Coronary artery (tissue), 2 donors: ENCODE measurements around the gene NBL1.

Experiments
- DNase-seq: peaks from one replicate; pipeline ENCODE4 v3.0.0-alpha.2; 2017; ENCODE audit warnings: low spot score
- H3K27ac ChIP-seq, 2 donors: fragments of 200-600 bp; sonication (generic); one replicate each; pipeline ENCODE4 v1.5.1; 2016 to 2019
- H3K4me3 ChIP-seq: fragments of 200-600 bp; sonication (generic); 2 replicates; pipeline ENCODE4 v1.5.1; 2016; ENCODE audit warnings: mild to moderate bottlenecking, moderate library complexity
- CTCF ChIP-seq: fragments of 200-600 bp; sonication (generic); IDR thresholded peaks from one replicate; pipeline ENCODE4 v1.5.1; 2019; ENCODE audit warnings: antibody characterized with exemption

NBL1 gene

GRCh38 chr1:19615438-19615837 is 28.7 kb upstream of the NBL1 start:
- TF ChIP-seq CTCF, result no peak
- H3K27ac ChIP-seq, result no peak overlapping the region
- H3K4me3 ChIP-seq, result no peak overlapping the region
- no peak for DNase-seq

GRCh38 chr1:19616489-19616888 is 27.6 kb upstream of the NBL1 start:
- TF ChIP-seq CTCF, result no peak
- no peak for DNase-seq
- H3K27ac ChIP-seq, result no peak overlapping the region
- no peak overlapping the region for H3K4me3 ChIP-seq

- TF ChIP-seq CTCF, result no peak
- DNase-seq, result no peak
- H3K4me3 ChIP-seq, result no peak overlapping the region
- H3K27ac ChIP-seq, result no peak overlapping the region
These were observed 26.7 kb upstream of the NBL1 start for GRCh38 chr1:19617376-19617775.

- no peak for TF ChIP-seq CTCF
- H3K27ac ChIP-seq, result no peak overlapping the region
These were observed 25.7 kb upstream of the NBL1 start for GRCh38 chr1:19618428-19618827.

GRCh38 chr1:19619697-19620384 is 24.3 kb upstream of the NBL1 start:
- H3K27ac ChIP-seq, result no peak overlapping the region
- no peak for TF ChIP-seq CTCF
- no peak overlapping the region for H3K4me3 ChIP-seq
- no peak for DNase-seq

More at GRCh38 chr1:19618428-19618827, 25.7 kb upstream of the NBL1 start:
- H3K4me3 ChIP-seq, result no peak overlapping the region
- DNase-seq, result no peak

GRCh38 chr1:19620786-19621185 is 23.3 kb upstream of the NBL1 start:
- peak overlapping the region in 1 of 2 donors; percentile 31 for H3K27ac ChIP-seq
- no peak overlapping the region for H3K4me3 ChIP-seq
- no peak for TF ChIP-seq CTCF
- DNase-seq, result no peak

GRCh38 chr1:19621274-19621950 is 22.7 kb upstream of the NBL1 start:
- H3K4me3 ChIP-seq, result no peak overlapping the region
- no peak for TF ChIP-seq CTCF
- peak overlapping the region in 1 of 2 donors; percentile 31 for H3K27ac ChIP-seq
- no peak for DNase-seq
